Ecto neural progenitor cell (in vitro differentiated cells): Measurements from ENCODE around the gene MLLT1.

Source experiments
- DNase-seq: peaks from one replicate; pipeline ENCODE4 v3.0.0-alpha.2; 2018; ENCODE audit warnings: low spot score

MLLT1 gene

GRCh38 chr19:6273701-6274601, 5.8 kb downstream of the MLLT1 start:
- no peak for DNase-seq

GRCh38 chr19:6272913-6273600, 6.7 kb downstream of the MLLT1 start:
- DNase-seq, result no peak

GRCh38 chr19:6272411-6272791, 7.4 kb downstream of the MLLT1 start:
- no peak for DNase-seq

- DNase-seq, result no peak
These were observed 7.9 kb downstream of the MLLT1 start for GRCh38 chr19:6271721-6272410.

GRCh38 chr19:6271251-6271650, 8.5 kb downstream of the MLLT1 start:
- no peak for DNase-seq

GRCh38 chr19:6270822-6271221, 9.0 kb downstream of the MLLT1 start:
- DNase-seq, result no peak

GRCh38 chr19:6270076-6270745, 9.6 kb downstream of the MLLT1 start:
- DNase-seq, result no peak

GRCh38 chr19:6269101-6269886, 10.5 kb downstream of the MLLT1 start:
- no peak for DNase-seq

GRCh38 chr19:6268382-6268771, 11.4 kb downstream of the MLLT1 start:
- no peak for DNase-seq

GRCh38 chr19:6267552-6268381, 12.0 kb downstream of the MLLT1 start:
- DNase-seq, result no peak

GRCh38 chr19:6264803-6265202, 15.0 kb downstream of the MLLT1 start:
- no peak for DNase-seq

- no peak for DNase-seq
These were observed 15.9 kb downstream of the MLLT1 start for GRCh38 chr19:6263735-6264444.

- DNase-seq, result no peak
These were observed 16.5 kb downstream of the MLLT1 start for GRCh38 chr19:6263306-6263705.

GRCh38 chr19:6262519-6262918, 17.3 kb downstream of the MLLT1 start:
- DNase-seq, result no peak

- DNase-seq, result no peak
These were observed 17.9 kb downstream of the MLLT1 start for GRCh38 chr19:6261883-6262282.

- no peak for DNase-seq
These were observed 18.7 kb downstream of the MLLT1 start for GRCh38 chr19:6260912-6261650.

GRCh38 chr19:6260376-6260775, 19.4 kb downstream of the MLLT1 start:
- DNase-seq, result no peak

- DNase-seq, result no peak
These were observed 20.4 kb downstream of the MLLT1 start for GRCh38 chr19:6259312-6259861.

- DNase-seq, result no peak
These were observed 20.9 kb downstream of the MLLT1 start for GRCh38 chr19:6258812-6259311.
